ENCODE measurements around the gene CDH4.

The CDH4 gene

DNA sequence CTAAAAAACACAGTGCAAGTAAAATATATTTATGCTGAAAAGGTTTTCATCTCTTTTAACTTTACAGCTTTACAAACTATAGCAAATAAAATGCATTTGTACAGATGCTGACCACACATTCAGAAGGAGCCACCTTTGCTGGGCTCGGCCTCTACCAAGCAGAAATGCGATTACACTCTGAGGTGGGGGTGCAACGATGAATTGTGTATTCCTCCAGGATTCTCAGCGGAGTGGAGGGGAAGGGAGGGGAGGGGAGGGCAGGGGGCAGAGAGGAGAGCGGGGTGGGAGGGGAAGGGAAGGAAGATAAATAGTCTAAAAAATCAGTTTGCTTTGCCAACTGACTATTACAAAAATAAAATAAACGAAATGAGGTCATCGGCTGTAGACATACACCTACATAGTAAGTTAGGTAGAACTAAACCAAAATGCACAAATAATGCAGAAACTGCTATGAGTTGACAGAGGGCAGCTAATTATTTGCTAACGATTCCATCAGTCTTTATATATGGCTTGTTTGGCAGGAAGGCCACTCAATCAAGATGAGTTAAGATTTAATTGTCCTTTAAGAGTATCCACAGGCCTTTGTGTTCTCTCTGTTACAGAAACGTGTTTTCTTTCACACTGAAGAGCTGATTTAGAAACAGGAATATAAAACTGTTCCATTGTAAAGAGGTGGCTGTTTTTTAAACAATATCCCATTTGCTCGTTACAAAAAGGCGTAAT is 723.5 kb downstream of the CDH4 start:
- TF ChIP-seq CTCF (IDR thresholded peaks at IDR 0.05; ENCODE audit: low read depth, low read length): no peak
- H3K4me3 ChIP-seq (ENCODE audit: low read depth, low read length): no peak overlapping the region

- TF ChIP-seq CTCF (IDR thresholded peaks at IDR 0.05; ENCODE audit: low read depth, low read length): no peak
- H3K4me3 ChIP-seq (ENCODE audit: low read depth, low read length): no peak overlapping the region
These were observed 724.2 kb downstream of the CDH4 start for GRCh38 chr20:61976263-61976643.

- no peak overlapping the region for H3K4me3 ChIP-seq (ENCODE audit: low read depth, low read length)
- no peak for TF ChIP-seq CTCF (IDR thresholded peaks at IDR 0.05; ENCODE audit: low read depth, low read length)
These were observed 724.8 kb downstream of the CDH4 start for GRCh38 chr20:61976644-61977418.

DNA sequence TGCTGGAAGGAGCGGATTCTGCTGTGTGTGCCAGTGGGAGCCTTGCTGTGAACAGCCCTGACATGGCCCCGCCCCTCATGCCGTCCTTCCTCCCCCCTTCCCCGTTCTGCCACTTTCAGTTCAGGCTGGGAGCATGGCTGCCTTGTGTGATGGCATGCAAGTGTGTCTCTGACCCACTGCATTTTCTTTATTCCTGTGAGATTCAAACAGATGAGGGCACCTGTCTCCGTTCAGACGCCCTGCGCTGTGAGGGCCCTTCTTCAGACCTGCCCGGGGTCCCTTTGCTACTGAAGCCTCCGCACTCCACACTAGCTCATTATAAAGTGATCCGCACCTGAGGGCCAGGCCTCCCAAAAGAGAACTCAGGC is 725.3 kb downstream of the CDH4 start:
- no peak overlapping the region for H3K4me3 ChIP-seq (ENCODE audit: low read depth, low read length)
- TF ChIP-seq CTCF (IDR thresholded peaks at IDR 0.05; ENCODE audit: low read depth, low read length): no peak

GRCh38 chr20:61978491-61978890 is 726.4 kb downstream of the CDH4 start:
- H3K4me3 ChIP-seq (ENCODE audit: low read depth, low read length): no peak overlapping the region
- no peak for TF ChIP-seq CTCF (IDR thresholded peaks at IDR 0.05; ENCODE audit: low read depth, low read length)

DNA sequence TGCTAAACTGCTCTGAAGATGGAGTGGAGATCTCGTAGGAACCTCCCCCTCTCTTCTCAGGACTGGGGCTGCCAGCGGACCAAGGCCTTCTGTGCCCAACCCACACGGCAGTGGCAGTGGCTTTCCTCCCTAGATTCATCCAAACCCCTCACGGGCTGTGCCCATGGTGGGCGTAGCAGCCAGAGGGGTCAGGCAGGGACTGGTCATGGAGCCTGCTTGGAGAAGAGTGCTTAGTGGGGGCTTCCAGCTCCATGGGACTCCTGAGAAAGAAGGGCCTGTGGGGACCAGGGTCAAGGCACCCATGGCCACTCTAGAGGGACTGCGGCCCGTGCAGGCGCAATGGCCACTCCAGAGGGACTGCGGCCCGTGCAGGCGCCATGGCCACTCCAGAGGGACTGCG is 727.0 kb downstream of the CDH4 start:
- no peak overlapping the region for H3K4me3 ChIP-seq (ENCODE audit: low read depth, low read length)
- no peak for TF ChIP-seq CTCF (IDR thresholded peaks at IDR 0.05; ENCODE audit: low read depth, low read length)
